ENCODE measurements around the gene ZBTB38. TPM values are rescaled to one million over a fixed set of nuclear protein-coding genes. Genes with fewer than 3 reads are reported as not detected.
A peak's percentile ranks its signal among the peaks of the same experiment; 100 is the strongest.

Gene ZBTB38
- total RNA-seq, 1 experiment from 2014 or later, result 38.7 TPM

- in situ Hi-C loops (cut with HindIII; ENCODE audit: low pct_unique_long_range_greater_than_20kb, low sequenced_read_pairs), result no loop called here
- no peak for DNase-seq (ENCODE audit: low read depth)
Measured at GRCh38 chr3:141410408-141410807, 42.1 kb downstream of the ZBTB38 start.

- in situ Hi-C loops (cut with HindIII; ENCODE audit: low pct_unique_long_range_greater_than_20kb, low sequenced_read_pairs), result no loop called here
Measured at GRCh38 chr3:141410846-141411245, 42.5 kb downstream of the ZBTB38 start.

GRCh38 chr3:141411251-141411771 is 43.0 kb downstream of the ZBTB38 start:
- in situ Hi-C loops (cut with HindIII; ENCODE audit: low pct_unique_long_range_greater_than_20kb, low sequenced_read_pairs), result no loop called here
- no peak for DNase-seq (ENCODE audit: low read depth)

More at GRCh38 chr3:141410846-141411245, 42.5 kb downstream of the ZBTB38 start:
- DNase-seq (ENCODE audit: low read depth), result no peak

GRCh38 chr3:141412087-141412935 is 44.0 kb downstream of the ZBTB38 start:
- in situ Hi-C loops (cut with HindIII; ENCODE audit: low pct_unique_long_range_greater_than_20kb, low sequenced_read_pairs), result no loop called here
- no peak for DNase-seq (ENCODE audit: low read depth)

GRCh38 chr3:141412936-141413354 is 44.6 kb downstream of the ZBTB38 start:
- in situ Hi-C loops (cut with HindIII; ENCODE audit: low pct_unique_long_range_greater_than_20kb, low sequenced_read_pairs), result no loop called here
- DNase-seq (ENCODE audit: low read depth), result no peak

GRCh38 chr3:141413391-141413790 is 45.1 kb downstream of the ZBTB38 start:
- DNase-seq (ENCODE audit: low read depth), result no peak
- in situ Hi-C loops (cut with HindIII; ENCODE audit: low pct_unique_long_range_greater_than_20kb, low sequenced_read_pairs), result no loop called here

GRCh38 chr3:141413801-141414689 is 45.7 kb downstream of the ZBTB38 start:
- DNase-seq (ENCODE audit: low read depth), result no peak
- in situ Hi-C loops (cut with HindIII; ENCODE audit: low pct_unique_long_range_greater_than_20kb, low sequenced_read_pairs), result no loop called here

- in situ Hi-C loops (cut with HindIII; ENCODE audit: low pct_unique_long_range_greater_than_20kb, low sequenced_read_pairs), result no loop called here
- DNase-seq (ENCODE audit: low read depth), result peak; percentile 8
Measured at GRCh38 chr3:141414800-141415462, 46.6 kb downstream of the ZBTB38 start.

GRCh38 chr3:141415953-141416352 is 47.6 kb downstream of the ZBTB38 start:
- no peak for DNase-seq (ENCODE audit: low read depth)
- in situ Hi-C loops (cut with HindIII; ENCODE audit: low pct_unique_long_range_greater_than_20kb, low sequenced_read_pairs), result no loop called here

Other genes starting within 250 kb of the ZBTB38 start
- gene PXYLP1, start 136.7 kb upstream of the ZBTB38 start, total RNA-seq (2014; rRNA removed; shearing (Covaris generic); ENCODE audit: low replicate concordance), result 4.1 and 4.5 TPM in 2 replicates
- 2.0 and 2.4 TPM in 2 replicates for gene RASA2, start 118.5 kb downstream of the ZBTB38 start, total RNA-seq (2014; rRNA removed; shearing (Covaris generic); ENCODE audit: low replicate concordance)

Data from Caki2 (cell line).